ENCODE measurements around the gene MUSTN1. TPM values are rescaled to one million over a fixed set of nuclear protein-coding genes. Genes with fewer than 3 reads are reported as not detected.

Gene MUSTN1
- polyA plus RNA-seq, 1 donor (not counting 4 experiments of a cell fraction or from before 2014, with no cell fraction given), result not detected

- DNase-seq (ENCODE audit: low read depth, low spot score), result no peak
- Histone ChIP-seq H3K27ac (ENCODE audit: control insufficient read depth, insufficient read depth, low read length) (no peak overlapping the region), H3K36me3 (ENCODE audit: control insufficient read depth in 2 of 2, extremely low read depth in 1 of 2, insufficient read depth in 2 of 2, low read length in 2 of 2) (no peaks in the 10 kb centered on the region), H3K9ac (ENCODE audit: control insufficient read depth, extremely low read depth, insufficient read depth, low read length) (no peak overlapping the region), H3K79me2 (ENCODE audit: control insufficient read depth, insufficient read depth, low read length) (no peaks in the 10 kb centered on the region), H2AFZ (ENCODE audit: control insufficient read depth, low read length) (no peak overlapping the region), H3K9me1 (ENCODE audit: control insufficient read depth, extremely low read depth, insufficient read depth, low read length) (peaks cover 2% of the 10 kb centered on the region), H4K20me1 (ENCODE audit: control insufficient read depth, extremely low read depth, insufficient read depth, low read length) (no peaks in the 10 kb centered on the region), H3K4me2 (ENCODE audit: control insufficient read depth, extremely low read depth, insufficient read depth, low read depth, low read length) (no peak overlapping the region), H3K4me3 (ENCODE audit: control insufficient read depth in 2 of 3, extremely low read depth in 1 of 3, insufficient read depth in 2 of 3, low read depth in 1 of 3, low read length in 3 of 3) (no peak overlapping the region), H3K9me3 (ENCODE audit: control insufficient read depth, low read depth, low read length) (no peaks in the 10 kb centered on the region), H3K27me3 (ENCODE audit: control insufficient read depth, extremely low read depth, insufficient read depth, low read length) (peaks cover 16% of the 10 kb centered on the region), H3K4me1 (ENCODE audit: control insufficient read depth, extremely low read depth, insufficient read depth, low read length) (peaks cover 4% of the 10 kb centered on the region)
- dilution Hi-C loops (cut with MboI; ENCODE audit: extremely low pct_ligation_motif_present, low sequenced_read_pairs), result no loop called here
- FAIRE-seq, result no peak
- TF ChIP-seq CTCF (optimal IDR thresholded peaks at IDR 0.05 in 1 of 3, IDR thresholded peaks at IDR 0.05 in 1 of 3, conservative IDR thresholded peaks at IDR 0.05 in 1 of 3; ENCODE audit: extremely low read depth in 1 of 3, insufficient read depth in 2 of 3, low read length in 3 of 3) (no peak), EZH2 (IDR thresholded peaks at IDR 0.05; ENCODE audit: low read length) (no peak)
Observed at GRCh38 chr3:52795298-52795900, 39.4 kb downstream of the MUSTN1 start.

- no peaks in the 10 kb centered on the region for H4K20me1 ChIP-seq (ENCODE audit: control insufficient read depth, extremely low read depth, insufficient read depth, low read length)
- DNase-seq (ENCODE audit: low read depth, low spot score), result no peak
Observed at GRCh38 chr3:52794612-52795099, 40.2 kb downstream of the MUSTN1 start, which contains the start of gene ITIH3. TSS of gene ITIH3 (plus strand) at chr3:52794796. CDS start at chr3:52794804, 8 bp downstream.

More at GRCh38 chr3:52794612-52795099, 40.2 kb downstream of the MUSTN1 start, which contains the start of gene ITIH3:
- Histone ChIP-seq H3K36me3 (ENCODE audit: control insufficient read depth in 2 of 2, extremely low read depth in 1 of 2, insufficient read depth in 2 of 2, low read length in 2 of 2) (no peaks in the 10 kb centered on the region), H3K27me3 (ENCODE audit: control insufficient read depth, extremely low read depth, insufficient read depth, low read length) (peaks cover 13% of the 10 kb centered on the region), H3K9ac (ENCODE audit: control insufficient read depth, extremely low read depth, insufficient read depth, low read length) (no peak within 1 kb of the TSS), H3K9me1 (ENCODE audit: control insufficient read depth, extremely low read depth, insufficient read depth, low read length) (peaks cover 2% of the 10 kb centered on the region), H3K4me1 (ENCODE audit: control insufficient read depth, extremely low read depth, insufficient read depth, low read length) (peaks cover 4% of the 10 kb centered on the region), H2AFZ (ENCODE audit: control insufficient read depth, low read length) (no peak within 1 kb of the TSS), H3K79me2 (ENCODE audit: control insufficient read depth, insufficient read depth, low read length) (no peaks in the 10 kb centered on the region), H3K9me3 (ENCODE audit: control insufficient read depth, low read depth, low read length) (no peaks in the 10 kb centered on the region), H3K4me2 (ENCODE audit: control insufficient read depth, extremely low read depth, insufficient read depth, low read depth, low read length) (no peak within 1 kb of the TSS), H3K4me3 (ENCODE audit: control insufficient read depth in 2 of 3, extremely low read depth in 1 of 3, insufficient read depth in 2 of 3, low read depth in 1 of 3, low read length in 3 of 3) (no peak within 1 kb of the TSS), H3K27ac (ENCODE audit: control insufficient read depth, insufficient read depth, low read length) (no peak within 1 kb of the TSS)
- TF ChIP-seq CTCF (optimal IDR thresholded peaks at IDR 0.05 in 1 of 3, IDR thresholded peaks at IDR 0.05 in 1 of 3, conservative IDR thresholded peaks at IDR 0.05 in 1 of 3; ENCODE audit: extremely low read depth in 1 of 3, insufficient read depth in 2 of 3, low read length in 3 of 3) (no peak), EZH2 (IDR thresholded peaks at IDR 0.05; ENCODE audit: low read length) (no peak)
- dilution Hi-C loops (cut with MboI; ENCODE audit: extremely low pct_ligation_motif_present, low sequenced_read_pairs), result no loop called here
- no peak for FAIRE-seq

Data from keratinocyte (primary cell).